GM12875 (cell line): Measurements from ENCODE around the gene MMP7.

Experiments
- H3K4me3 ChIP-seq: one replicate; pipeline ENCODE4 v1.5.1; 2011; ENCODE audit warnings: low read depth, low read length, control low read depth
- CTCF ChIP-seq: IDR thresholded peaks from 2 replicates; pipeline ENCODE4 v1.5.1; 2011; ENCODE audit warnings: low read depth, mild to moderate bottlenecking, control low read depth, inconsistent platforms, low read length, moderate library complexity, borderline replicate concordance; ENCODE audit not compliant: insufficient read depth

MMP7 gene

GRCh38 chr11:102553835-102554282 lies 23.3 kb upstream of the MMP7 start:
- no peak for TF ChIP-seq CTCF

GRCh38 chr11:102552447-102553194 lies 22.1 kb upstream of the MMP7 start:
- H3K4me3 ChIP-seq: no peak overlapping the region
- no peak for TF ChIP-seq CTCF

More at GRCh38 chr11:102553835-102554282, 23.3 kb upstream of the MMP7 start:
- H3K4me3 ChIP-seq: no peak overlapping the region

GRCh38 chr11:102552020-102552419 lies 21.5 kb upstream of the MMP7 start:
- no peak for TF ChIP-seq CTCF
- no peak overlapping the region for H3K4me3 ChIP-seq

GRCh38 chr11:102551169-102551781 lies 20.7 kb upstream of the MMP7 start:
- no peak for TF ChIP-seq CTCF
- no peak overlapping the region for H3K4me3 ChIP-seq

- no peak overlapping the region for H3K4me3 ChIP-seq
- TF ChIP-seq CTCF: no peak
These were observed 16.4 kb upstream of the MMP7 start for GRCh38 chr11:102546923-102547471.

GRCh38 chr11:102546427-102546826 lies 15.9 kb upstream of the MMP7 start:
- TF ChIP-seq CTCF: no peak
- no peak overlapping the region for H3K4me3 ChIP-seq
